CD14-positive monocyte (primary cell): Measurements from ENCODE around the gene HES4. TPM values are rescaled to one million over a fixed set of nuclear protein-coding genes. Genes with fewer than 3 reads are reported as not detected.

Experiments used
- DNase-seq, 3 donors: peaks; one replicate each; pipeline ENCODE4 v3.0.0-alpha.2; 2011 to 2022
- H2AFZ ChIP-seq: 2 replicates; pipeline ENCODE4 v1.6.0; 2012; ENCODE audit warnings: mild to moderate bottlenecking, low read depth, low read length, inconsistent platforms; ENCODE audit not compliant: insufficient read depth, poor library complexity, severe bottlenecking
- H3K27ac ChIP-seq, 2 donors: 1 replicate in 1 of 2; 2 replicates in 1 of 2; pipeline ENCODE4 v1.5.1; 2012 to 2013; ENCODE audit warnings: low read length in 2 of 2, control low read depth in 1 of 2, inconsistent platforms in 1 of 2, low read depth in 1 of 2, mild to moderate bottlenecking in 1 of 2
- H3K27me3 ChIP-seq, 2 donors: one replicate each; pipeline versions ENCODE4 v1.6.0 to v1.6.1; 2011 to 2013; ENCODE audit warnings: low read length in 2 of 2; ENCODE audit not compliant: control insufficient read depth in 2 of 2, insufficient read depth in 2 of 2
- H3K36me3 ChIP-seq, 2 donors: replicated peaks in 1 of 2; 1 replicate in 1 of 2; 2 replicates in 1 of 2; pipeline versions ENCODE4 v1.5.1 to v1.6.1; 2012 to 2013; ENCODE audit warnings: low read length in 2 of 2, control low read depth in 1 of 2, inconsistent platforms in 1 of 2, mild to moderate bottlenecking in 1 of 2; ENCODE audit not compliant: insufficient read depth in 2 of 2, control insufficient read depth in 1 of 2
- H3K4me1 ChIP-seq, 2 donors: 1 replicate in 1 of 2; 2 replicates in 1 of 2; pipeline versions ENCODE4 v1.5.1 to v1.6.1; 2012 to 2013; ENCODE audit warnings: low read length in 2 of 2, control low read depth in 1 of 2, inconsistent platforms in 1 of 2, mild to moderate bottlenecking in 1 of 2, moderate library complexity in 1 of 2; ENCODE audit not compliant: insufficient read depth in 2 of 2, control insufficient read depth in 1 of 2
- H3K4me2 ChIP-seq: replicated peaks from 2 replicates; pipeline ENCODE3; 2012; ENCODE audit warnings: low read length, moderate library complexity, mild to moderate bottlenecking; ENCODE audit not compliant: poor library complexity, severe bottlenecking; ENCODE audit errors: extremely low read depth
- H3K4me3 ChIP-seq, 3 experiments: fragments of 200-600 bp in 1 of 3; sonication (generic) in 1 of 3; replicated peaks in 1 of 3; 1 replicate in 2 of 3; 2 replicates in 1 of 3; pipeline ENCODE4 v1.5.1; 2011 to 2013; ENCODE audit warnings: low read length in 3 of 3, mild to moderate bottlenecking in 3 of 3, control low read depth in 2 of 3, low read depth in 2 of 3, inconsistent platforms in 1 of 3, moderate library complexity in 1 of 3
- H3K79me2 ChIP-seq: 2 replicates; pipeline ENCODE4 v1.6.0; 2012; ENCODE audit warnings: mild to moderate bottlenecking, control low read depth, inconsistent platforms, low read length, moderate library complexity; ENCODE audit not compliant: insufficient read depth
- H3K9ac ChIP-seq: 2 replicates; pipeline ENCODE4 v1.6.0; 2017; ENCODE audit warnings: low read length, mild to moderate bottlenecking; ENCODE audit not compliant: insufficient read depth, poor library complexity, severe bottlenecking
- H3K9me3 ChIP-seq, 2 donors: replicated peaks in 1 of 2; 1 replicate in 1 of 2; 2 replicates in 1 of 2; pipeline versions ENCODE4 v1.5.1 to v1.6.1; 2012 to 2013; ENCODE audit warnings: low read length in 2 of 2, control low read depth in 1 of 2; ENCODE audit not compliant: control insufficient read depth in 1 of 2, insufficient read depth in 1 of 2
- H4K20me1 ChIP-seq: 2 replicates; pipeline ENCODE4 v1.6.0; 2012; ENCODE audit warnings: mild to moderate bottlenecking, low read length, control low read depth, moderate library complexity; ENCODE audit not compliant: insufficient read depth
- H3K27ac Mint-ChIP-seq, 7 donors: one replicate each; pipeline ENCODE4 v1.8.0; 2020; ENCODE audit warnings: mild to moderate bottlenecking in 7 of 7, mixed read lengths in 7 of 7, moderate library complexity in 6 of 7, inconsistent platforms in 2 of 7
- H3K27me3 Mint-ChIP-seq, 3 donors: one replicate each; pipeline ENCODE4 v1.8.0; 2021 to 2022; ENCODE audit warnings: low read depth in 3 of 3, mild to moderate bottlenecking in 3 of 3, mixed read lengths in 3 of 3, moderate library complexity in 3 of 3, inconsistent platforms in 1 of 3
- H3K36me3 Mint-ChIP-seq, 2 donors: one replicate each; pipeline ENCODE4 v1.8.0; 2020; ENCODE audit warnings: mixed read lengths in 2 of 2, inconsistent platforms in 1 of 2, mild to moderate bottlenecking in 1 of 2
- H3K4me1 Mint-ChIP-seq: one replicate; pipeline ENCODE4 v1.8.0; 2020; ENCODE audit warnings: mild to moderate bottlenecking, mixed read lengths
- H3K4me3 Mint-ChIP-seq, 2 donors: one replicate each; pipeline ENCODE4 v1.8.0; 2020; ENCODE audit warnings: mild to moderate bottlenecking in 2 of 2, mixed read lengths in 2 of 2, moderate library complexity in 1 of 2
- H3K9me3 Mint-ChIP-seq, 7 donors: one replicate each; pipeline ENCODE4 v1.8.0; 2020 to 2022; ENCODE audit warnings: mixed read lengths in 7 of 7, mild to moderate bottlenecking in 6 of 7, moderate library complexity in 6 of 7, inconsistent platforms in 2 of 7
- WGBS: methylation state at CpG from one replicate; pipeline ENCODE4 v1.1.5; 2013; ENCODE audit warnings: missing lambda C conversion rate; ENCODE audit not compliant: insufficient coverage; 5-methylcytosine and 5-hydroxymethylcytosine counted together
- intact Hi-C, 2 donors: fragments of 100-400 bp; cut with micrococcal nuclease; formaldehyde crosslinking; loops; one replicate each; pipeline versions ENCODE4 v1.15.0 to v1.15.1; 2023
- polyA plus RNA-seq, 3 donors: library from polyadenylated mRNA; depleted of rRNA in 1 of 3; unstranded in 2 of 3; stranded (reverse) in 1 of 3; fragments of 300-500 nt in 2 of 3; fragments of >200 nt in 1 of 3; fragmentation: Illumina TruSeq in 2 of 3; gene quantifications; 1 replicate in 2 of 3; 2 replicates in 1 of 3; pipeline ENCODE4 v1.2.3, GENCODE V29; 2012 to 2021
- TF ChIP-seq, protein P1 (sequence below): fragments of 200-600 bp; IDR thresholded peaks from one replicate; pipeline ENCODE4 v1.8.0; 2022; ENCODE audit warnings: antibody characterized with exemption, mild to moderate bottlenecking

HES4 gene
- polyA plus RNA-seq, 3 donors, result 1.4 to 26.8 (median 2.0) TPM

DNA sequence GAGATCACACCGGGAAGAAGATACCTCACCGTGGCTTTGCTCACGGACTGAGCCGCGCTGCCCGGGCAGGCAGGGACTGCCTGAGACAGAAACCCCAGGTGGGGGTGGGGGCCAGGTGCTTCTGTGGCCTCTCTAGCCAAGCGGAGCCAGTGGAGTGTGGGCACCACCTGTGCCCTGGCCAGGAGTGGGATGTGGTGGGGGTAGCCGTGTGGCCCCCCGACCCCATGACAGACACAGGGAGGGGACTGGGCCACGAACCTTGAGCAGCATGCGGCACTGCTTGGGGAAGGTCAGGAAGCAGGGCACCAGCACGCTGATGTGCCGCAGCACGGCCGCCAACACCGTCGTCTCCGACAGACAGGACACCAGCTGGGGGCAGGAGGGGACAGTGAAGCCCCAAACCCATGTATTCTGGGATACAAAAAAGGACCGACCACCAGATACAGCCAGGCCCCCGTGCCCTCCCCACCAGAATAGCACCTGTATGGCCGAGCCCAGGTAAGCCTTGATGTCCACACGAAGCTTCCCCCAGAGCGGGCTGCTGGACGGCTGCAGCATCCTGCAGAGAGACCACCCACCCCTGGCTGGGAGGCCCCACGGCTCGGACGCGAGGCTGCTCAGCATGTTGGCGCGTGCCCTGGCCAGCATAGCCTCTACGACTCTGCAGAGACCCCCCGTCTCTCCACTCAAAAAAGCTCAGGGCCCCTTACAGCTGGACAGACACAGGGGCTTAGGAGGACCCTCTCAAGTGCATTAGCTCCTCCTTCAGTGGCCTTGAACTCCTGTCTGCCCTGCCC lies 46.2 kb downstream of the HES4 start:
- WGBS, result 94% methylated on average over 27 of the region's 32 CpGs
- intact Hi-C loops, result no loop called here

GRCh38 chr1:952603-953002 lies 47.3 kb downstream of the HES4 start:
- Histone ChIP-seq H2AFZ (no peak overlapping the region), H3K27ac (no peak overlapping the region), H3K79me2 (peaks cover 8% of the 10 kb centered on the region), H3K4me3 (no peak overlapping the region), H3K9me3 (no peaks in the 10 kb centered on the region), H3K4me2 (no peak overlapping the region), H3K27me3 (no peaks in the 10 kb centered on the region), H3K4me1 (peaks cover 0 to 26% of the 10 kb centered on the region in 2 donors), H3K36me3 (peaks cover 88 to 96% of the 10 kb centered on the region in 2 donors), H4K20me1 (peaks cover 44% of the 10 kb centered on the region), H3K9ac (no peak overlapping the region)
- peaks cover 84 to 95% of the 10 kb centered on the region in 2 donors for H3K36me3 Mint-ChIP-seq
- intact Hi-C loops, result no loop called here
- no peak for DNase-seq
- no peak overlapping the region for H3K4me3 Mint-ChIP-seq
- TF ChIP-seq, protein P1, sequence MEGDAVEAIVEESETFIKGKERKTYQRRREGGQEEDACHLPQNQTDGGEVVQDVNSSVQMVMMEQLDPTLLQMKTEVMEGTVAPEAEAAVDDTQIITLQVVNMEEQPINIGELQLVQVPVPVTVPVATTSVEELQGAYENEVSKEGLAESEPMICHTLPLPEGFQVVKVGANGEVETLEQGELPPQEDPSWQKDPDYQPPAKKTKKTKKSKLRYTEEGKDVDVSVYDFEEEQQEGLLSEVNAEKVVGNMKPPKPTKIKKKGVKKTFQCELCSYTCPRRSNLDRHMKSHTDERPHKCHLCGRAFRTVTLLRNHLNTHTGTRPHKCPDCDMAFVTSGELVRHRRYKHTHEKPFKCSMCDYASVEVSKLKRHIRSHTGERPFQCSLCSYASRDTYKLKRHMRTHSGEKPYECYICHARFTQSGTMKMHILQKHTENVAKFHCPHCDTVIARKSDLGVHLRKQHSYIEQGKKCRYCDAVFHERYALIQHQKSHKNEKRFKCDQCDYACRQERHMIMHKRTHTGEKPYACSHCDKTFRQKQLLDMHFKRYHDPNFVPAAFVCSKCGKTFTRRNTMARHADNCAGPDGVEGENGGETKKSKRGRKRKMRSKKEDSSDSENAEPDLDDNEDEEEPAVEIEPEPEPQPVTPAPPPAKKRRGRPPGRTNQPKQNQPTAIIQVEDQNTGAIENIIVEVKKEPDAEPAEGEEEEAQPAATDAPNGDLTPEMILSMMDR, result no peak
- H3K27me3 Mint-ChIP-seq, result peaks cover 0 to 5% (median 0%) of the 10 kb centered on the region in 3 donors
- peak overlapping the region in 1 of 7 donors; percentile 52 for H3K27ac Mint-ChIP-seq
- H3K4me1 Mint-ChIP-seq, result peaks cover 23% of the 10 kb centered on the region
- WGBS, result 100% methylated on average over 5 of the region's 7 CpGs
- H3K9me3 Mint-ChIP-seq, result no peaks in the 10 kb centered on the region

More for the DNA sequence above, 46.2 kb downstream of the HES4 start:
- Histone ChIP-seq H3K4me3 (no peak overlapping the region), H3K4me1 (peaks cover 11 to 38% of the 10 kb centered on the region in 2 donors), H3K36me3 (peaks cover 77 to 85% of the 10 kb centered on the region in 2 donors), H4K20me1 (peaks cover 51% of the 10 kb centered on the region), H3K9me3 (no peaks in the 10 kb centered on the region), H3K27me3 (no peaks in the 10 kb centered on the region), H3K79me2 (peaks cover 19% of the 10 kb centered on the region), H3K27ac (no peak overlapping the region), H3K9ac (no peak overlapping the region), H2AFZ (no peak overlapping the region), H3K4me2 (no peak overlapping the region)
- H3K36me3 Mint-ChIP-seq, result peaks cover 72 to 84% of the 10 kb centered on the region in 2 donors
- TF ChIP-seq, protein P1, result no peak
- no peak overlapping the region for H3K27ac Mint-ChIP-seq
- no peak for DNase-seq
- no peak overlapping the region for H3K4me3 Mint-ChIP-seq
- H3K27me3 Mint-ChIP-seq, result peaks cover 0 to 4% (median 0%) of the 10 kb centered on the region in 3 donors
- no peaks in the 10 kb centered on the region for H3K9me3 Mint-ChIP-seq
- H3K4me1 Mint-ChIP-seq, result peaks cover 34% of the 10 kb centered on the region
